SJCRH30 (cell line): ENCODE results near the gene LEFTY1. TPM values are rescaled to one million over a fixed set of nuclear protein-coding genes. Genes with fewer than 3 reads are reported as not detected.
"Not testable (repeated sequence)": the region's sequence is repeated elsewhere in the genome, so short reads cannot be mapped to it uniquely, and the experiment has no call there.

Source experiments
- DNase-seq, 2 experiments: peaks; one replicate each; pipeline ENCODE4 v3.0.0-alpha.2; 2015 to 2020
- H3K27ac ChIP-seq: fragments of 250-450 bp; sonication (Bioruptor Pico); 2 replicates; pipeline ENCODE4 v1.5.1; 2020; ENCODE audit warnings: mild to moderate bottlenecking, moderate library complexity
- H3K27me3 ChIP-seq: fragments of 250-450 bp; sonication (Bioruptor Pico); 2 replicates; pipeline ENCODE4 v1.5.1; 2020; ENCODE audit warnings: mild to moderate bottlenecking, moderate library complexity
- H3K36me3 ChIP-seq: fragments of 250-450 bp; sonication (Bioruptor Pico); 2 replicates; pipeline ENCODE4 v1.5.1; 2020; ENCODE audit warnings: mild to moderate bottlenecking, moderate library complexity
- H3K4me1 ChIP-seq: fragments of 250-450 bp; sonication (Bioruptor Pico); 2 replicates; pipeline ENCODE4 v1.5.1; 2020; ENCODE audit warnings: mild to moderate bottlenecking, moderate library complexity
- H3K4me3 ChIP-seq: fragments of 250-450 bp; sonication (Bioruptor Pico); 2 replicates; pipeline ENCODE4 v1.5.1; 2020; ENCODE audit warnings: mild to moderate bottlenecking, moderate library complexity
- H3K9me3 ChIP-seq: fragments of 250-450 bp; sonication (Bioruptor Pico); replicated peaks from 2 replicates; pipeline ENCODE4 v1.5.1; 2020; ENCODE audit warnings: mild to moderate bottlenecking, moderate library complexity
- total RNA-seq: library from RNA; depleted of rRNA; stranded (reverse); fragments of >200 nt; shearing (Covaris generic); gene quantifications from 2 replicates; pipeline ENCODE4 v1.2.3, GENCODE V29; 2014; rRNA removed

LEFTY1 gene, protein sequence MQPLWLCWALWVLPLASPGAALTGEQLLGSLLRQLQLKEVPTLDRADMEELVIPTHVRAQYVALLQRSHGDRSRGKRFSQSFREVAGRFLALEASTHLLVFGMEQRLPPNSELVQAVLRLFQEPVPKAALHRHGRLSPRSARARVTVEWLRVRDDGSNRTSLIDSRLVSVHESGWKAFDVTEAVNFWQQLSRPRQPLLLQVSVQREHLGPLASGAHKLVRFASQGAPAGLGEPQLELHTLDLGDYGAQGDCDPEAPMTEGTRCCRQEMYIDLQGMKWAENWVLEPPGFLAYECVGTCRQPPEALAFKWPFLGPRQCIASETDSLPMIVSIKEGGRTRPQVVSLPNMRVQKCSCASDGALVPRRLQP
- 16.7 and 19.4 TPM in 2 replicates for total RNA-seq

DNA sequence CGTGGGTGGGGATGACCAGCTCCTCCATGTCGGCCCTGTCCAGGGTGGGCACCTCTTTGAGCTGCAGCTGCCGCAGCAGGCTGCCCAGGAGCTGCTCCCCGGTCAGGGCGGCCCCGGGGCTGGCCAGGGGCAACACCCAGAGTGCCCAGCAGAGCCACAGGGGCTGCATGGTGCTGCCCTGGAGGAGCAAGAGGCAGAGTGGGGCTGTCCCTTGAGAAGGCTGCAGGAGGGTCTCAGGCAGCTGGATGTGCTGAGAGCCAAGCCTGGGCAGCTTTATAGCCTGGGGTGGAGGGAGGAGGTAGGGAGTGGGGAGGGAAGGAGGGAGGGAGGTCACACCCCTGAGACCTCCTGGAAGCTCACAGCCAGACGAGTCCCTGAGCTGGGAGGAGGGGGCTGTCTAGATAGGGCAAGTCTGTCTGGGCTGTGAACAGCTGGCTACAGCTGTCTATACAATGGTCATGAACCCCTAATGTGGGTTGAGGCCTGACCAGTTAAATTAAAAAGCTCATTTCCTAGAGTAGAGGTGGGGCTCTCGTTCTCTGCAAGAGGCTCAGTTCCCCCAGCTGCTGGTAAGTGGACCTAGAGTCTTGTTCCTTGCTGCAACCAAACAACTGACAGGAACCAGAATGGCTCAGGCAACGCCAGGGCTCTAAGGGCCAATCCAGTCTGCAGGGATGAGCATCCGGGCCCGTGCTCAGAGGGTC is at the start of gene LEFTY1:
Gene LEFTY1, minus strand, starts transcription at position 249 of the 704 bp plus-strand sequence. Its CDS starts 80 bp downstream, at position 169.
- H3K27me3 ChIP-seq: no peaks in the 10 kb centered on the region
- H3K4me1 ChIP-seq: peaks cover 30% of the 10 kb centered on the region
- DNase-seq: peak; percentile 97
- peak within 1 kb of the TSS; percentile 45 for H3K4me3 ChIP-seq
- H3K36me3 ChIP-seq: no peaks in the 10 kb centered on the region
- H3K9me3 ChIP-seq: no peaks in the 10 kb centered on the region
- H3K27ac ChIP-seq: peak within 1 kb of the TSS; percentile 84

- H3K36me3 ChIP-seq: no peaks in the 10 kb centered on the region
- DNase-seq: no peak
- no peaks in the 10 kb centered on the region for H3K27me3 ChIP-seq
- no peak overlapping the region for H3K4me3 ChIP-seq
- H3K9me3 ChIP-seq: no peaks in the 10 kb centered on the region
- H3K4me1 ChIP-seq: peaks cover 2% of the 10 kb centered on the region; the same call in 1 of the 2 replicates
- H3K27ac ChIP-seq: no peak overlapping the region
These were observed 48.4 kb upstream of the LEFTY1 start for GRCh38 chr1:225937048-225937968.

DNA sequence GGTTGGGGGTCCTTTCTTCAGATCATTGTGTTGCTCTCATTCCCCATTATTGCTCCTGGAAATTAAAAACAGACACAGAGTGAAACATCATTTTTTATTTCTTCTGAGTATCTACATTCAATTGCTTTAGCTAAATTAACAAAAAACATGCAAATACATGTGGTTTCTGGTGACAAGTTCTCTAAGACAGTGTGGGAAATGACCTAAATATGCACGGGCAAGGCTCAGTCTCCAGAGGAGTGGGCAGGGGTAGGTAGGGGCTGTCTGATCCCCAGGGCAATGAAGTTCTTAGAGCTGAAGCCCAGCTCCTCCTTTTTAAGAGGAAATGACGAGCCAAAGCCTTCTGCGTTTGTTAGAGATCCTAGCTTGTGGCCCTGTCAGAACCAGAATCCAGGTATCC is 47.6 kb upstream of the LEFTY1 start:
- DNase-seq: no peak
- Histone ChIP-seq H3K27ac (no peak overlapping the region), H3K27me3 (no peaks in the 10 kb centered on the region), H3K9me3 (no peaks in the 10 kb centered on the region), H3K4me1 (peaks cover 2% of the 10 kb centered on the region; the same call in 1 of the 2 replicates), H3K4me3 (no peak overlapping the region), H3K36me3 (no peaks in the 10 kb centered on the region)

DNA sequence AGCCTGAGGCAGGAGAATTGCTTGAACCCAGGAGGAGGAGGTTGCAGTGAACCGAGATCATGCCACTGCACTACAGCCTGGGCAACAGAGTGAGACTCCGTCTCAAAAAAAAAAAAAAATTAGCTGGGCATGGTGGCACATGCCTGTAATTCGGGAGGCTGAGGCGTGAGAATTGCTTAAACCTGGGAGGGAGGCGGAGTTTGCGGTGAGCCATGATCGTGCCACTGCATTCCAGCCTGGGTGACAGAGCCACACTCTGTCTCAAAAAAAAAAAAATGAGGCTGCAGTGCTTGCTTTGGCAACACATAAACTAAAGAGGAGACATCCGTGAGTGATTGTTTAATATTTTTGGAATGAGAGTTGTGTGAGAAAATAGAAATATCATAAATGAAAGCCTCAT is 47.1 kb upstream of the LEFTY1 start:
- H3K9me3 ChIP-seq, DNase-seq, H3K36me3 ChIP-seq, H3K27ac ChIP-seq, H3K4me1 ChIP-seq, H3K27me3 ChIP-seq, H3K4me3 ChIP-seq: not testable (repeated sequence)

- Histone ChIP-seq H3K9me3 (no peaks in the 10 kb centered on the region), H3K4me3 (no peak overlapping the region), H3K4me1 (no peaks in the 10 kb centered on the region), H3K36me3 (no peaks in the 10 kb centered on the region), H3K27ac (no peak overlapping the region), H3K27me3 (no peaks in the 10 kb centered on the region)
- DNase-seq: no peak
These were observed 45.8 kb upstream of the LEFTY1 start for GRCh38 chr1:225934711-225935110.

- no peak for DNase-seq
- Histone ChIP-seq H3K4me1 (no peaks in the 10 kb centered on the region), H3K9me3 (no peaks in the 10 kb centered on the region), H3K4me3 (no peak overlapping the region), H3K27me3 (no peaks in the 10 kb centered on the region), H3K27ac (no peak overlapping the region), H3K36me3 (no peaks in the 10 kb centered on the region)
These were observed 44.1 kb upstream of the LEFTY1 start for GRCh38 chr1:225933072-225933471.

DNA sequence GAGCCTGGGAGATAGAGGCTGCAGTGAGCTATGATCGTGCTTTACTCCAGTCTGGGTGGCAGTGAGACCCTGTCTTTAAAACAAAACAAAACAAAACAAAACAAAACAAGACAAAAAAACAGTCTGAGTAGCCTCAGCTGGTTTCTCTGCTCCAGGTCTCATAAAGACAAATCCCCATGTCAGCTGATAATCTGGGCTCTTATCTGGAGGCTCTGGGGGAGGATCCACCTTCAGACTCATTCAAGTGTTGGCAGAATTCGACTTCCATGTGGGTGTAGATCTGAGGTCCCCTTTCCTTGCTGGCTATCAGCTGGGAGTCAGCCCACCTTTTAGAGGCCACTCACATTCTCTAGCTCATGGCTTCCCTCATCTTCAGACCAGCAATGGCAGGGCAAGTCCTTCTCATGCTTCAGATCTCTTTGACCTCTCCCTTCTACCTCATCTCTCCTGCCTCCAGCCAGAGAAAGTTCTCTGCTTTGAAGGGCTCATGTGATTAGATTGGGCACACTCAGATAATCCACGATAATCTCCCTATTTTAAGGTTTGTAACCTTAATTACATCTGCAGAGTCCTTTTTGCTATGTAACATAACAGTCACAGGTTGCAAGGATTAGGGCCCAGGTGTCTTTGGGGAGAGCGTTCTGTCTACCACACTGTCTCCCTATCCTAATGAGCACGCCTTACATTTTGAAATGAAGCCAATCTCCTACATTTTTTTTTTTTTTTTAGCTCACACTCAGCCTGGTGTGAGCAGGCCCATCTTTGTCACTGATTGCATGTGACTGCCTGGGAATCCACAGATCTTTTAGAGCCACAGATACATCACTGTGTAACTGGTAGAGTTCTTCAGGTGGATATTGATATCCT is 42.6 kb upstream of the LEFTY1 start:
- Histone ChIP-seq H3K4me3 (no peak overlapping the region), H3K36me3 (no peaks in the 10 kb centered on the region), H3K27ac (no peak overlapping the region), H3K9me3 (no peaks in the 10 kb centered on the region), H3K4me1 (no peaks in the 10 kb centered on the region), H3K27me3 (no peaks in the 10 kb centered on the region)
- DNase-seq: no peak

DNA sequence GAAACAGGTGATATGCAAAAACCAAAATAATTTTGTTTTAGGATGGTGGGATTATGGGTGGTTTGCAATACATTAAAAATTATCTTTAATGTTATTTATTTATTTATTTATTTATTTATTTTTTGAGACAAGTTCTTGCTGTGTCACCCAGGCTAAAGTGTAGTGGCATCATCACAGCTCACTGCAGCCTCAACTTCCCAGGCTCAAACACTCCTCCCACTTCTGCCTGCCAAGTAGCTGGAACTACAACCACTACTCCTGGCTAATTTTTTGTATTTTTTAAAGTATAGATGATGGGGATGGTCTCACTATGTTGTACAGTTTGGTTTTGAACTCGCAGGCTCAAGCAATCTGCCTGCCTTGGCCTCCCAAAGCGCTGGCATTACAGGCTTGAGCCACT is 41.6 kb upstream of the LEFTY1 start:
- Histone ChIP-seq H3K27ac (no peak overlapping the region), H3K9me3 (no peaks in the 10 kb centered on the region), H3K4me1 (no peaks in the 10 kb centered on the region), H3K27me3 (no peaks in the 10 kb centered on the region), H3K36me3 (no peaks in the 10 kb centered on the region), H3K4me3 (no peak overlapping the region)
- DNase-seq: no peak

- H3K36me3 ChIP-seq, H3K4me1 ChIP-seq: not testable (repeated sequence)
These were observed 40.5 kb upstream of the LEFTY1 start for GRCh38 chr1:225929462-225929861.

GRCh38 chr1:225928186-225929175 is 39.5 kb upstream of the LEFTY1 start:
- 0 out of 2 replicates have a peak, but pooled peaks cover 2% of the 10 kb centered on the region for H3K4me1 ChIP-seq
- H3K9me3 ChIP-seq: no peaks in the 10 kb centered on the region
- H3K27me3 ChIP-seq: no peaks in the 10 kb centered on the region
- no peak for DNase-seq
- H3K27ac ChIP-seq: no peak overlapping the region
- no peaks in the 10 kb centered on the region for H3K36me3 ChIP-seq
- H3K4me3 ChIP-seq: no peak overlapping the region

More at GRCh38 chr1:225929462-225929861, 40.5 kb upstream of the LEFTY1 start:
- not testable (repeated sequence) for H3K4me3 ChIP-seq, H3K27ac ChIP-seq, H3K9me3 ChIP-seq, H3K27me3 ChIP-seq, DNase-seq

DNA sequence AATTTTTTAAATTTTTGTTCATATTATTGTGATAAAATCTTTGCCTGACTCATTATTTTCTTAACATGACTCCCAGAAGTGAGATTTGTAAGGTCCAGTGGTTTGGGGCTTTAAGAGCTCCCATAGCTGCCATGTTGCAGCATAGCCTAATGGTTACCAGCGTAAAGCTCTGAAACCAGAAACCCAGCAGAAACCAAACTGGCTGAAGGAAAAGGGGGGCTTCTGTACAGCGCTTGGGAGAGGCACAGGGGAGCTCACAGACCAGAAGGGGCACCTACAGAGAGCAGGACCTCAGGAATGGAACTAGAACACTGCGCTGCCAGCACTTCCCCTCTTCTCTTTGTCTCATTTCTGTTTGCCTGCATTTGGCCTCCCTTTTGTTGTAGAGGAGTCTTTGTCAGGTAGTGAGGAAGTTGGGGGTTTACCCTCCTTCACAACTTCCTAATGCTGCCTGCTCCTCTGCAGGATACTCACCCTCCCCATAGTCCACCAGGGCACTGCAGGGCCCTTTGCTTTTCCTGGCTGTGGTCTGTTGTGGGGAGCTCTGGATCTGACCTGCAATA is 37.7 kb upstream of the LEFTY1 start:
- Histone ChIP-seq H3K4me3 (no peak overlapping the region), H3K27me3 (no peaks in the 10 kb centered on the region), H3K36me3 (0 out of 2 replicates have a peak, but pooled peaks cover 3% of the 10 kb centered on the region), H3K9me3 (no peaks in the 10 kb centered on the region), H3K4me1 (0 out of 2 replicates have a peak, but pooled peaks cover 2% of the 10 kb centered on the region), H3K27ac (no peak overlapping the region)
- no peak for DNase-seq

DNA sequence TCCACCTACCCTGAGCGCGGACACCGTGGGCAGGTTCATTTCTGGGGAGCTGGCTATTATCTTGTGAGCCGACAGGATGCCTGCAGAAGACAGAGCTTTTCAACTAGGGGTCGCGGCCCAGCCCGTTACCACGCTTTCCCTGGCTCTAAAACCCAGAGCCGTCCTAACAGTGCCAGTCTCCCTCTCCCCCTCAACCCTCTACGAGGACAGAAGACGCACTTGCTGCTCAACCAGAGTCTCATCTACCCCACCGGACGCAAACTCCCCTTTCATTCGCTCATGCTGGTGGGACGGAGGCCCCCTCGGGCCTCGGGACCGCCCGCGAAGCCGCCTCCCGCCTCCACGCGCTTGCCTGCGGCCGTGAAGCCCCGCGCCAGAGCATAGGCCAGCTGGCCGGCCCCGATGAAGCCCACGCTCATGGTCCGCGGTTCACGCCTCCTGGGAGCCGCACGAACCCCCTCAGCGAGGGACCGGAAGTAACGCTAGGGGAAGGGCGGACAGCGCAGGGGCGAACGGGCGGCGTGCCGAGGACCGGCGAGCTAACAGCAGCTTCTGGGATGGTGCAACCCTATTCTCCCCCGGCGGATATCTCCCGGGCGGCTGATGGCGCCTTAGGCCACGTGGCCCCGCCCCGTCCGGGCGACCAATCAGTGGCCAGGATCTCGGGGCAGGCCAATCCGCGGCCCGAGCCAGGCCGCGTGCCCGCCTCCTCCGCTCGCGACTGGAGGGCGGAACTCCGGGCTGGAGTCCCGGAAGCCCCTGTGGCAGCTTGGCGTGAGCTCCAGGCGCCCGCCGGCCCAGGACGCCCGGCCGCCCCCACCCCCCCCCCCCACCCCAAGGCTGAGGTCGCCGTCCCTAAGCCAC is 35.0 kb upstream of the LEFTY1 start, which contains the start of gene PYCR2:
Gene PYCR2, minus strand, starts transcription at position 559 of the 864 bp plus-strand sequence. Its CDS starts 140 bp downstream, at position 419.
- H3K36me3 ChIP-seq: peaks cover 9% of the 10 kb centered on the region; the same call in 1 of the 2 replicates

More for the DNA sequence above, 35.0 kb upstream of the LEFTY1 start, which contains the start of gene PYCR2:
- Histone ChIP-seq H3K4me3 (peak within 1 kb of the TSS; percentile 77), H3K9me3 (no peaks in the 10 kb centered on the region), H3K27ac (peak within 1 kb of the TSS; percentile 75), H3K4me1 (0 out of 2 replicates have a peak, but pooled peaks cover 2% of the 10 kb centered on the region), H3K27me3 (no peaks in the 10 kb centered on the region)
- peak; percentile 97 to 98 for DNase-seq
